WTC11 (cell line): ENCODE data around the gene MAP6D1. TPM values are rescaled to one million over a fixed set of nuclear protein-coding genes. Genes with fewer than 3 reads are reported as not detected.

ENCODE experiments used
- ATAC-seq: fragments of 200-7000 bp; cut with Tn5 transposase; 2 replicates; pipeline ENCODE4 v1.10.0; 2021; ENCODE audit warnings: mild to moderate bottlenecking, moderate library complexity
- Bru-seq: library from RNA; stranded (reverse); fragments of 400-500 nt; gene quantifications from one replicate; lab custom pipeline; 2021; lab: Mats Ljungman, UMichigan
- CTCF ChIA-PET: fragments of 300-600 bp; sonication (Branson Sonifier 250); formaldehyde crosslinking; loops from one replicate; lab custom pipeline; 2021; ENCODE audit warnings: antibody characterized with exemption; lab: Charles Lee
- POLR2A ChIA-PET: fragments of 350-600 bp; sonication (Branson Sonifier 250); formaldehyde crosslinking; loops from one replicate; lab custom pipeline; 2021; ENCODE audit warnings: antibody characterized with exemption; lab: Charles Lee
- DNase-seq: peaks from one replicate; pipeline ENCODE4 v3.0.0; 2021; ENCODE audit warnings: low spot score
- H3K27ac Mint-ChIP-seq: 2 replicates; pipeline ENCODE4 v1.8.0; 2021; ENCODE audit warnings: mixed read lengths
- H3K27me3 Mint-ChIP-seq: 2 replicates; pipeline ENCODE4 v1.8.0; 2021; ENCODE audit warnings: low read depth, mild to moderate bottlenecking, moderate library complexity, mixed read lengths
- H3K36me3 Mint-ChIP-seq: 2 replicates; pipeline ENCODE4 v1.8.0; 2021; ENCODE audit warnings: mixed read lengths
- H3K4me1 Mint-ChIP-seq: 2 replicates; pipeline ENCODE4 v1.8.0; 2022; ENCODE audit warnings: mixed read lengths
- H3K4me3 Mint-ChIP-seq: 2 replicates; pipeline ENCODE4 v1.8.0; 2021; ENCODE audit warnings: mild to moderate bottlenecking, moderate library complexity, mixed read lengths
- H3K9me3 Mint-ChIP-seq: 2 replicates; pipeline ENCODE4 v1.8.0; 2021; ENCODE audit warnings: mixed read lengths
- ATF1 ChIP-seq: sonication (generic); formaldehyde crosslinking; IDR thresholded peaks from 2 replicates; pipeline ENCODE4 v1.8.1; 2023; ENCODE audit warnings: mild to moderate bottlenecking, moderate library complexity, missing genetic modification reagents
- ATF3 ChIP-seq: sonication (generic); formaldehyde crosslinking; conservative IDR thresholded peaks from 2 replicates; pipeline ENCODE4 v1.8.1; 2022; ENCODE audit warnings: mild to moderate bottlenecking, missing genetic modification reagents
- CTCF ChIP-seq: fragments of 200-600 bp; IDR thresholded peaks from 2 replicates; pipeline ENCODE4 v1.8.0; 2022; ENCODE audit warnings: antibody characterized with exemption
- E2F4 ChIP-seq: sonication (generic); formaldehyde crosslinking; IDR thresholded peaks from 2 replicates; pipeline ENCODE4 v1.8.1; 2022; ENCODE audit warnings: low read depth, mild to moderate bottlenecking, moderate library complexity, missing genetic modification reagents, borderline replicate concordance
- EMX1 ChIP-seq: fragments of 250-450 bp; sonication (Bioruptor Pico); IDR thresholded peaks from 2 replicates; pipeline ENCODE4 v1.8.0; 2021; ENCODE audit warnings: mild to moderate bottlenecking
- ESRRA ChIP-seq: sonication (generic); formaldehyde crosslinking; IDR thresholded peaks from 2 replicates; pipeline ENCODE4 v1.8.1; 2022; ENCODE audit warnings: mild to moderate bottlenecking, missing genetic modification reagents, borderline replicate concordance
- IRF1 ChIP-seq: sonication (generic); formaldehyde crosslinking; IDR thresholded peaks from 2 replicates; pipeline ENCODE4 v1.8.0; 2023; ENCODE audit warnings: missing genetic modification reagents
- PRRX2 ChIP-seq: fragments of 250-450 bp; sonication (Bioruptor Pico); IDR thresholded peaks from 2 replicates; pipeline ENCODE4 v1.8.0; 2021; ENCODE audit warnings: mild to moderate bottlenecking
- TP53 ChIP-seq: sonication (generic); formaldehyde crosslinking; IDR thresholded peaks from 2 replicates; pipeline ENCODE4 v1.8.1; 2023; ENCODE audit warnings: mild to moderate bottlenecking, missing genetic modification reagents
- ZNF121 ChIP-seq: sonication (generic); formaldehyde crosslinking; IDR thresholded peaks from 2 replicates; pipeline ENCODE4 v1.8.0; 2023; ENCODE audit warnings: missing genetic modification reagents
- ZNF219 ChIP-seq: sonication (generic); formaldehyde crosslinking; IDR thresholded peaks from 2 replicates; pipeline ENCODE4 v1.8.0; 2023; ENCODE audit warnings: missing genetic modification reagents, mild to moderate bottlenecking, borderline replicate concordance
- ZNF232 ChIP-seq: sonication (generic); formaldehyde crosslinking; IDR thresholded peaks from 2 replicates; pipeline ENCODE4 v1.8.0; 2022; ENCODE audit warnings: mild to moderate bottlenecking, missing genetic modification reagents
- ZSCAN18 ChIP-seq: fragments of 250-450 bp; sonication (Bioruptor Pico); IDR thresholded peaks from 2 replicates; pipeline ENCODE4 v2.1.2; 2022; ENCODE audit warnings: mild to moderate bottlenecking, moderate library complexity
- long read RNA-seq, 3 experiments: library from RNA in 1 of 3; library from capped mRNA in 1 of 3; library from polyadenylated mRNA in 1 of 3; unstranded in 2 of 3; stranded (forward) in 1 of 3; transcript quantifications; one replicate each; pipeline ENCODE4 v2.0.0, GENCODE V29; 2021
- total RNA-seq: library from RNA; stranded (reverse); gene quantifications from 3 replicates; pipeline ENCODE4 v1.2.3, GENCODE V29; 2021
- TF ChIP-seq, protein P1 (sequence below): sonication (generic); formaldehyde crosslinking; IDR thresholded peaks from 2 replicates; pipeline ENCODE4 v1.8.1; 2022; ENCODE audit warnings: mild to moderate bottlenecking, missing genetic modification reagents, moderate library complexity, borderline replicate concordance
- TF ChIP-seq, protein P2 (sequence below): sonication (generic); formaldehyde crosslinking; IDR thresholded peaks from 2 replicates; pipeline ENCODE4 v1.8.1; 2023; ENCODE audit warnings: mild to moderate bottlenecking, missing genetic modification reagents, borderline replicate concordance
- TF ChIP-seq, protein P3 (sequence below): fragments of 250-450 bp; sonication (Bioruptor Pico); IDR thresholded peaks from 2 replicates; pipeline ENCODE4 v1.8.0; 2021; ENCODE audit warnings: mild to moderate bottlenecking
- TF ChIP-seq, protein P4 (sequence below): sonication (generic); formaldehyde crosslinking; IDR thresholded peaks from 2 replicates; pipeline ENCODE4 v1.8.1; 2022; ENCODE audit warnings: mild to moderate bottlenecking, moderate library complexity, missing genetic modification reagents

MAP6D1 gene
- 4.3 to 6.3 TPM (median 5.0 TPM) in 3 replicates for total RNA-seq
- Bru-seq, nascent RNA: percentile 41 among the genes with signal in this experiment
- long read RNA-seq, experiment 1, transcript MAP6D1-201 (3 exons, 2,111 nt): major isoform, 35 of 40 reads
- long read RNA-seq, experiment 1, partial matches to known transcripts: 0 of 40 reads
- long read RNA-seq, experiment 1, other reads (novel, unspliced or antisense): 3 of 40 reads
- long read RNA-seq, experiment 2, transcript MAP6D1-201 (3 exons, 2,111 nt): major isoform, 5 of 11 reads
- long read RNA-seq, experiment 2, partial matches to known transcripts: 0 of 11 reads
- long read RNA-seq, experiment 2, other reads (novel, unspliced or antisense): 5 of 11 reads
- long read RNA-seq, experiment 3: 0 reads

GRCh38 chr3:183825456-183826161 lies at the start of gene MAP6D1:
Gene MAP6D1, minus strand, starts transcription at chr3:183825577. Its CDS starts 30 bp downstream, at chr3:183825547.
- Mint-ChIP-seq H3K4me3 (peak within 1 kb of the TSS; percentile 73), H3K36me3 (no peaks in the 10 kb centered on the region; the same call in 1 of the 2 replicates), H3K9me3 (no peaks in the 10 kb centered on the region), H3K4me1 (peaks cover 27% of the 10 kb centered on the region), H3K27me3 (peaks cover 12% of the 10 kb centered on the region), H3K27ac (peak within 1 kb of the TSS; percentile 77)
- CTCF ChIA-PET: interaction anchor here (1.0 to 3.9 kb wide), 6 partner anchors 11 to 740 kb away, joined by 3 to 23 read pairs (median 4); partner anchors contain the start of gene PARL
- DNase-seq: peak; percentile 80
- POLR2A ChIA-PET: interaction anchor here (1.1 kb wide), 1 partner anchor 110 kb away, joined by 3 read pairs; no protein-coding TSS in a partner anchor
- peak; percentile 81 for ATAC-seq
- TF ChIP-seq ZNF219: no peak
- TF ChIP-seq ESRRA (CRISPR knock-in tag): no peak
- TF ChIP-seq, protein P1, sequence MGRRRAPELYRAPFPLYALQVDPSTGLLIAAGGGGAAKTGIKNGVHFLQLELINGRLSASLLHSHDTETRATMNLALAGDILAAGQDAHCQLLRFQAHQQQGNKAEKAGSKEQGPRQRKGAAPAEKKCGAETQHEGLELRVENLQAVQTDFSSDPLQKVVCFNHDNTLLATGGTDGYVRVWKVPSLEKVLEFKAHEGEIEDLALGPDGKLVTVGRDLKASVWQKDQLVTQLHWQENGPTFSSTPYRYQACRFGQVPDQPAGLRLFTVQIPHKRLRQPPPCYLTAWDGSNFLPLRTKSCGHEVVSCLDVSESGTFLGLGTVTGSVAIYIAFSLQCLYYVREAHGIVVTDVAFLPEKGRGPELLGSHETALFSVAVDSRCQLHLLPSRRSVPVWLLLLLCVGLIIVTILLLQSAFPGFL (CRISPR knock-in tag): no peak
- no peak for TF ChIP-seq EMX1 (CRISPR knock-in tag)
- no peak for TF ChIP-seq ATF1 (CRISPR knock-in tag)
- TF ChIP-seq ZNF121 (CRISPR knock-in tag): no peak
- TF ChIP-seq IRF1 (CRISPR knock-in tag): no peak
- TF ChIP-seq PRRX2: no peak
- TF ChIP-seq, protein P2, sequence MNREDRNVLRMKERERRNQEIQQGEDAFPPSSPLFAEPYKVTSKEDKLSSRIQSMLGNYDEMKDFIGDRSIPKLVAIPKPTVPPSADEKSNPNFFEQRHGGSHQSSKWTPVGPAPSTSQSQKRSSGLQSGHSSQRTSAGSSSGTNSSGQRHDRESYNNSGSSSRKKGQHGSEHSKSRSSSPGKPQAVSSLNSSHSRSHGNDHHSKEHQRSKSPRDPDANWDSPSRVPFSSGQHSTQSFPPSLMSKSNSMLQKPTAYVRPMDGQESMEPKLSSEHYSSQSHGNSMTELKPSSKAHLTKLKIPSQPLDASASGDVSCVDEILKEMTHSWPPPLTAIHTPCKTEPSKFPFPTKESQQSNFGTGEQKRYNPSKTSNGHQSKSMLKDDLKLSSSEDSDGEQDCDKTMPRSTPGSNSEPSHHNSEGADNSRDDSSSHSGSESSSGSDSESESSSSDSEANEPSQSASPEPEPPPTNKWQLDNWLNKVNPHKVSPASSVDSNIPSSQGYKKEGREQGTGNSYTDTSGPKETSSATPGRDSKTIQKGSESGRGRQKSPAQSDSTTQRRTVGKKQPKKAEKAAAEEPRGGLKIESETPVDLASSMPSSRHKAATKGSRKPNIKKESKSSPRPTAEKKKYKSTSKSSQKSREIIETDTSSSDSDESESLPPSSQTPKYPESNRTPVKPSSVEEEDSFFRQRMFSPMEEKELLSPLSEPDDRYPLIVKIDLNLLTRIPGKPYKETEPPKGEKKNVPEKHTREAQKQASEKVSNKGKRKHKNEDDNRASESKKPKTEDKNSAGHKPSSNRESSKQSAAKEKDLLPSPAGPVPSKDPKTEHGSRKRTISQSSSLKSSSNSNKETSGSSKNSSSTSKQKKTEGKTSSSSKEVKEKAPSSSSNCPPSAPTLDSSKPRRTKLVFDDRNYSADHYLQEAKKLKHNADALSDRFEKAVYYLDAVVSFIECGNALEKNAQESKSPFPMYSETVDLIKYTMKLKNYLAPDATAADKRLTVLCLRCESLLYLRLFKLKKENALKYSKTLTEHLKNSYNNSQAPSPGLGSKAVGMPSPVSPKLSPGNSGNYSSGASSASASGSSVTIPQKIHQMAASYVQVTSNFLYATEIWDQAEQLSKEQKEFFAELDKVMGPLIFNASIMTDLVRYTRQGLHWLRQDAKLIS (CRISPR knock-in tag): no peak
- TF ChIP-seq ZSCAN18 (CRISPR knock-in tag): no peak
- TF ChIP-seq CTCF: peak; percentile 33; the same call in 1 of the 2 replicates
- TF ChIP-seq, protein P3, sequence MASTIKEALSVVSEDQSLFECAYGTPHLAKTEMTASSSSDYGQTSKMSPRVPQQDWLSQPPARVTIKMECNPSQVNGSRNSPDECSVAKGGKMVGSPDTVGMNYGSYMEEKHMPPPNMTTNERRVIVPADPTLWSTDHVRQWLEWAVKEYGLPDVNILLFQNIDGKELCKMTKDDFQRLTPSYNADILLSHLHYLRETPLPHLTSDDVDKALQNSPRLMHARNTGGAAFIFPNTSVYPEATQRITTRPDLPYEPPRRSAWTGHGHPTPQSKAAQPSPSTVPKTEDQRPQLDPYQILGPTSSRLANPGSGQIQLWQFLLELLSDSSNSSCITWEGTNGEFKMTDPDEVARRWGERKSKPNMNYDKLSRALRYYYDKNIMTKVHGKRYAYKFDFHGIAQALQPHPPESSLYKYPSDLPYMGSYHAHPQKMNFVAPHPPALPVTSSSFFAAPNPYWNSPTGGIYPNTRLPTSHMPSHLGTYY (CRISPR knock-in tag): no peak
- TF ChIP-seq E2F4 (CRISPR knock-in tag): no peak
- no peak for TF ChIP-seq ZNF232 (CRISPR knock-in tag)
- TF ChIP-seq TP53 (CRISPR knock-in tag): no peak
- TF ChIP-seq, protein P4, sequence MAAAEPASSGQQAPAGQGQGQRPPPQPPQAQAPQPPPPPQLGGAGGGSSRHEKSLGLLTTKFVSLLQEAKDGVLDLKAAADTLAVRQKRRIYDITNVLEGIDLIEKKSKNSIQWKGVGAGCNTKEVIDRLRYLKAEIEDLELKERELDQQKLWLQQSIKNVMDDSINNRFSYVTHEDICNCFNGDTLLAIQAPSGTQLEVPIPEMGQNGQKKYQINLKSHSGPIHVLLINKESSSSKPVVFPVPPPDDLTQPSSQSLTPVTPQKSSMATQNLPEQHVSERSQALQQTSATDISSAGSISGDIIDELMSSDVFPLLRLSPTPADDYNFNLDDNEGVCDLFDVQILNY: no peak
- TF ChIP-seq ATF3: no peak
